NCI-H446 (cell line): Measurements from ENCODE around the gene OR2AG1.
A peak's percentile ranks its signal among the peaks of the same experiment; 100 is the strongest.

Experiments
- DNase-seq, 2 experiments: peaks; one replicate each; lab custom pipeline; 2025; lab: John Stamatoyannopoulos, UW

The OR2AG1 gene, protein sequence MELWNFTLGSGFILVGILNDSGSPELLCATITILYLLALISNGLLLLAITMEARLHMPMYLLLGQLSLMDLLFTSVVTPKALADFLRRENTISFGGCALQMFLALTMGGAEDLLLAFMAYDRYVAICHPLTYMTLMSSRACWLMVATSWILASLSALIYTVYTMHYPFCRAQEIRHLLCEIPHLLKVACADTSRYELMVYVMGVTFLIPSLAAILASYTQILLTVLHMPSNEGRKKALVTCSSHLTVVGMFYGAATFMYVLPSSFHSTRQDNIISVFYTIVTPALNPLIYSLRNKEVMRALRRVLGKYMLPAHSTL

DNA sequence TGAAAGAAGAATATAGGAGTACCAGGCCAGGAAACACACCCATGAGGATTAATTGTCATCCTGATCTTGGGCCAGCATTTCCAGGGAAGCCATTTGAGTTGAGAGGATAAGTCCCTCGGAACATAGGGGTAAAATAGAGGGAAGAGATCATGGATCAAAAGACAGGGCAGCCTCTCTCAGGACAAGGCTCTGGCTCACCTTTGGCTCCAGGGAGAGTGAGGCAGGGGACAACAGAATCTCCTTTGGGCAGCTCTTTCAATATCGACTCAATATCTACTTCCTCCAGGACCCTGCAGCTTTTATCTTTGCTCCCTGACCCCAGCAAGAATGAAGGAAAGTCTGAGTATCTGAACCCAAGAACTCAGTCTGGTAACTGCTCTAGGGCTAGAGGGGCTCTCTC lies at the start of gene OR2AG1:
OR2AG1 (plus strand) TSS at position 301 of the 400 bp plus-strand sequence. CDS start 2,018 bp downstream, outside the sequence.
- no peak for DNase-seq

DNA sequence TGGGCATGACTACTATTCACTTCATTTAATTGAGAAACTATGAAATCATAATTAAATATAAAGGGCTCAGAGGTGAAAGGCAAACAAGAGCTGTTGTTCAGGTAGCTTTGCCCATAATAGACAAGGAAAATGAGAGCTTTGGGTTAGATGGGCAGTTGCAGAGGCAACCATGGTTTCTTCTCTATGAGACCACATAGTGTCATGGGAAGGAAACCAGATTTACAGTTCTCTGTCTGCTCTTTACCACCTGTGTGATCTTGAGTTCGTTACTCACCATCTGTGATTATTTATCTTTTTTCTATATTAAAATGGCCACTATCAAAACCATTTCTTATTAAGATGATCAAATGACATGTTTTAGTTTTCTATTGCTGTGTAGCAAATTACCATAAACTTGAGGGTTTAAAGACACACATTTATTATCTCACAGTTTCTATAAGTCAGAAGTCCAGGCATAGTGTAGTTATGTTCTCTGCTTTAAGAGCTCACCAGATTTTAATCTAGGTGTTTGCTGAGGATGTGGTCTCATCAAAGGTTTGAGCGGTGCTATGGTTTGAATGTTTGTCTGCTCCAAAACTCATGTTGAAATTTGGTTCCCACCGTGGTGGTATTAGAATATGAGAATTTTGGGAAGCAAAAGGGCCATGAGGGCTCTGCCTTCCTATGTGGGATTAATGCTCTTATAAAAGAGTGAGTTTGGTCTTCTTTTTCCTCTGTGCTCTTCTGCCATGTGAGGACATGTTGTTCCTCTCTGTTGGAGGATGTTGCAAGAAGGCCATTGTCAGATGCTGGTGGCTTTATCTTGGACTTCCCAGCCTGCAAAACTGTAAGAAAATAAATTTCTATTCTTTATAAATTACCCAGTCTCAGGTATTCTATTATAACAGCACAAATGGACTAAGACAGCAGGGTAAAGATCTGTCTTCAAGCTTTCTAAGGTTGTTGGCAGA lies 49.2 kb upstream of the OR2AG1 start:
- DNase-seq = no peak

DNA sequence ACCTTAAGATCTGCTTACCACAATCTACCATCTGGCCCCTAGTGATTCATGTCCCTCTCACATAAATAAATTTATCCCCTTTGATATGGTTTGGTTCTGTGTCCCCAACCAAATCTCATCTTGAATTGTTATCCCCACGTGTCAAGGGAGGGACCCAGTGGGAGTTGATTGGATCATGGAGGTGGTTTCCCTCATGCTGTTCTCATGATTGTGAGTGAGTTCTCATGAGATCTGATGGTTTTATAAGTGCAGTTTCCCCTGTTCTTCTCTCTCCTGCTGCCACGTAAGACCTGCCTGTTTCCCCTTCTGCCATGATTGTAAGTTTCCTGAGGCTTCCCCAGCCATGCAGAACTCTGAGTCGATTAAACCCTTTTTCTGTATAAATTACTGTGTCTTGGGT lies 48.2 kb upstream of the OR2AG1 start:
- DNase-seq = no peak

DNA sequence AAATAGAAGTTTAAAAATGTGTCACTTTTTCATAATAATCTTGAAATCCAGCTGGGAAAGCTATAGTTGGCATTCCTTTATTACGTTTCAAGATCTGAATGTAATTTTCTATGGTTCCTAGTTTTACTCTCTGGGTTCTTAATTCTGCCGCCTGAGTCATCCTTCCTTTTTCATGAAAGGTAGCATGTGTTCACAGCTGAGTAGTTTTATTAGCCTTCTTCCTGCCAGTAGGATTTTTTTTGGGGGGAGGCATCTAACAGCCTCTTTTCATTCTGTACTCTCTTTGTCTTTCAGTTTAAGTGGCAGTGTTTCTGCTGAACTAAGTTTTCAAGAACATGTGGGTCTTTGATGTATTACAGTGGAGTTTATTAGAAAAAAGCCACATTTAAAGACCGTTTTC lies 47.5 kb upstream of the OR2AG1 start:
- no peak for DNase-seq

DNA sequence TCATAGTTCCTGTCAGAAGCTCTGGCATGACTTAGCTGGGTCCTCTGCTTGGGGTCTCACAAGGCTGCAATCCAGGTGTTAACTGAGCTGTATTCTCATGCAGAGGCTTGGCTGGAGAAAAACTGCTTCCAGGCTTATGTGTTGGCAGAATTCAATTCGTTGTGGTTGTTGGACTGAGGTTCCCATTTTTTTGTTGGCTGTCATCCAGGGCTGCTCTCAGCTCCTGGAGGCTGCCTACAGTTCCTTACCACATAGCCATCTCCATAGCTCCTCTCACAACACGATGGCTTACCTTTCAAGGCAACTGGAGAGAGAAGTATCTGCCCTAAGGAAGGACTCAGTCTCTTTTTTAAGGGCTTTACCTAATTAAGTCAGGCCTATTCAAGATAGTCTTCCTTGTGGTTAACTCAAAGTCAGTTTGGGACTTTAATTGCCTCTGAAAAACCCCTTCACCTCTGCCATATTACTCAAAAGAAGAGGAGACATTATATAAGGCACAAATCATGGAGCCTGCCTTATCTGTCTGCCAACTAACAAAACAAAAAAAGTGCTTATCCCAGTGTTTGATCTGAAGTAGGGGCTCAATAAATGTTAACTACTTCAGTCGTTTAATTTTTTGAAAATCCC lies 46.2 kb upstream of the OR2AG1 start:
- no peak for DNase-seq

DNA sequence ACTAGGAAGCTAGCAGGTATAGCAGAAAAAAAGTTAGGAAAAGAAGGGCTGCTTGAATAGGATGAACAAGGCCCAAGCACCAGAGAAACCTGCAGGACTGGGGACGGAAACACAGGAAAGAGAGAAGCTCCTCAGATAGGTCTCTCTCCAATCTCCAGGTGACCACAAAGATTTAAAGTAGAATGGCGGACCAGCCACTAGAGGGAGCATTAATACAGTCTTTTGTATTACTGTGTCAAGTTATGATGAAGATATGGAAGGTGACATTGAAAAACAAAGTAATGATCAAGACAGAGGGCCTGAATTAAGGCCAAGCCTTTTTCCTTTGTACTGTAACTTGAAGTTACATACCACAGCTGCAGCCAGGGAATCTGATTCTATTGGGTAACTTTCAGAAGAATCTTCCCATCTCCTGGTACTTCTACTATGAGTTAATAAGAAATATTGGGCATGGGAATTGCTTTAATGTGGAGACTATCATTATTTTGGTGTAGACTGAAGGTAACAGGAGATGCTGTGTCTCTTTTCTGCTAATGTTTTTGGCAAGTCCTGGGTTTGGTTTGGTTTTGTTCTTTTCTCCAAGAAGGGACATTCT lies 44.9 kb upstream of the OR2AG1 start:
- peak in 1 of 2 experiments; percentile 41 for DNase-seq

DNA sequence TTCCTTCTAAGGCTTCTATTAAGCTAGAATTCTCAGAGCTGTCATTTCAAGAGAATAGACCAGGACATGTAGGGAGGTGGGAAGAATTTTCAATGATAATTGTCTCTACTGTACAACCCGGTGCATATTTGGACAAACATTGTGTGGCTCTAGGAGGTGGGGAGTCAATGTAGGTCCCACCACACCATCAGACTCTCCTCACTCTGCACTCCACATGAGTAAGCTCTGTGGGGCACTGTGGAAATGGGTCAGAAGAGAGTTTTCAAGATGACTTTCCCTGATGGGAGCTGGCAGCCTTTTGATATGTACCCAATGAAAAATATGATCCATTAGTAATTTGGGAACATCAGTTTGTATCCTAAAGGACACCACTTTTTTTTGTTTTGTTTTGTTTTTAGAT lies 44.2 kb upstream of the OR2AG1 start:
- no peak for DNase-seq

DNA sequence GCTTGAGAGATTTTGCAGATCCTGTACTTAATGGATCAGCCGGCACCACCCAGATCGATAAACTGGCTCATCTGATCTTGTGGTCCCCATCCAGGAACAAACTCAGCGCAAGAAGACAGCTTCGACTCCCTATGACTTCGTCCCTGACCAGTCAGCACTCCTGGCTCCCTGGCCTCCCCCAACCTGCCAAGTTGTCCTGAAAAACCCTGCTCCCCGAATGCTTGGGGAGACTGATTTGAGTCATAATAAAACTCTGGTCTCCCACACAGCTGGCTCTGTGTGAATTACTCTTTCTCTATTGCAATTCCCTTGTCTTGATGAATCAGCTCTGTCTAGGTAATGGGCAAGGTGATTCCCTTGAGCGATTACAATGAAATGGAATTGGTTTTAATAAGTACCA lies 40.6 kb upstream of the OR2AG1 start:
- no peak for DNase-seq

DNA sequence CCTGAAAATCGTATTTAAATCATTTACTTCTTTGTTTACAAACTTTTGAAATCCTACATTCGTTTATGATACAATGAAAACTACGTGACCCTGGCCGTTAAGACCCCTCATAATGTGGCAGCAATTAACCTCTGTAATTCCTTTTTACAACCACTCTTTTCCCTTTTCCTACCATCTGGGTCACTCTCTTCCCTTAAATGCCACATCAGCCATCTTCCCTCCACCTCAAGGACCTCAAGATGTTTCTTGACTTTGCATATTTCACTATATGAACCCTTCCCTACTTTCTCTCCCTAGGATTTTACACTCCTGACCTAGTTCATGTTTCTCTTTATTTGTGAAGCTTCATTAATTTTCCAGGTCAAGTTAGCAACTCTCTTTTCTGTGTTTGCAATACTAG lies 37.8 kb upstream of the OR2AG1 start:
- DNase-seq = no peak

DNA sequence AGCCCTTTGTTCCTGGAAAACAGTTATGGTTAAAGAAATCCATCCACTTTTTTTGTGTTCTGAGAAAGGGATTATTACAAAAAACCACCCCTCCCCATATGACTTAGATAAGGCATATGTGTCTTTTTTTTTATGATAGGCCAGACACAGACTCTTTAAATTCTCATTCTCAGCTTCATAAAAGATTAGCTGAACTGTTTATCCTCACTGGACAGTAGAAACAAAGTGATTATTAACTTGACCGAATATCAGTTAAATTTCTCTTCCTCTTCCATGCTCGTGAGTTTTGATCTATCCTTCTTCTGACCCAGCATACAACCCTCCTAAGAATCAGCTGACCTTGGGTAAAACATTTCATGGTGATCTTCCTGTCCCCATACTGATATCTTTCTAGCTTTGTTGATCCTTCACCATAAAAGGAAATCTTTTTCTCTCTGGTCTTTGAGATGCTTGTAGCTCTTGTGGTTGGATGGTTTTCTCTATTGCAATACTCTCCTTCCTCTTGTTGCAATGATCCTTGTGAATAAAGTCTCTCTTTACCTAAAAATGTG lies 37.3 kb upstream of the OR2AG1 start:
- DNase-seq = no peak

DNA sequence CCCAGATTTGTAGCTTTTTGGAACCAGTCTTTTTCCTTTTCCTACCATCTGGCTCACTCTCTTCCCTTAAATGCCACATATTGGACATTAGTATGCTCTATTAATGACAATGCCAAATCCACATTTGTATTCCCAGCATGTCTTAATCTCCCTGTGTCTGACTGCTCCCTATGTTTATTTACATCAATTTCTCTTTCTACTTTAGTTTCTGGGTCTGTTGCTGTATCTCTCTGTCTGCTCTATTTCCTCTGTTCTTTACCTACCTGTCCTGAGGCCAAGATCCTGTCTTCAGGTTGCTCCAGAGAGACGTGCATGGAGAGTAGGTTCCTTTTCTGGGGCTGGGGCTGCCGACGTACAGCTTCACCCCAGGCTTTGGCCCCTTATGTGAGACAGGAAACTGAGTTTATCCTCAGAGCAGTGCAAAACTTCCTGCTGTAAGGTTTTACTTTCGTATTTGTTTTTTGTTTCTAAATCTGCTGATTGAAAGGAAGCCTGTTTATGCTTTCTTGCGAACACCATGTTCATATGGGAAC lies 36.7 kb upstream of the OR2AG1 start:
- DNase-seq = no peak

DNA sequence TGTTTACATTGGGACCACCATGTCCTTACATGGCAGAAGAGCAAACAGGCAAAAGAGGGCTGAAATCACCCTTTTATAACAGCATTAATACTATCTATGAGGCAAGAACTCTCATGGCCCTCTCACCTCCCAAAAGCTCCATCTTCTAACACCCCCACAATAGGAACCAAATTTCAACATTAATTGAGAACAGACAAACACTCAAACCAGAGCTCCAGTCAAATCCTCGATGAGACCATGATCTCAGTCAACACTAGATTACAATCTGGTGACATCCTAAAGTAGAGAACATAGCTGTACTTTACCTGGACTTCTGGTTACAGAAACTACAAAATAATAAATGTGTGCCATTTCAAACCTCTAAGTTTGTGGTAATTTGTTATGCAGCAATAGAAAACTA lies 36.2 kb upstream of the OR2AG1 start:
- DNase-seq = no peak

DNA sequence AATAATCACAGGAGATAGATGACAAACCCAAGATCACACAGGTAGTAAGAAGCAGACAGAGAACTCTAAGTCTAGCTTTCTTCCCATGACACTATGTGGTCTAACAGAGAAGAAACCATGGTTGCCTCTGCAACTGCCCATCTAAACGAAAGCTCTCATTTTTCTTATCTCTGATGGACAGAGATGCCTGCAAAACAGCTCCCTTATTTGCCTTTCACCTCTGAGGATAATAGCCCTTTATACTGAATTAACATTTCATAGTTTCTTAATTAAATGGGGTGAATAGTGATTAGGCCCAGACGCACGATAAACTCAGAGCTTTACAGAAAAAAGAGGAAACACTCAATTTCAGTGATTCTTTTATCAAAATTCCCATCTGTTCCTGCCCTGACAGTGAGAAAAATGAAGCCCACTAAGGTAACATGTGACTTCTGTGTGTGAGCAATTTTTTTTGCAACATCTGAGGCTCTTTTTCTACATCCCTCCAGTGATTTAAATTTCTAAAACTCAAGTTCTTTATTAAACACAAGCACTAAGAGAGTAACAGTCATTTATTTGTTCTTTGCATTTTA lies 35.6 kb upstream of the OR2AG1 start:
- no peak for DNase-seq

DNA sequence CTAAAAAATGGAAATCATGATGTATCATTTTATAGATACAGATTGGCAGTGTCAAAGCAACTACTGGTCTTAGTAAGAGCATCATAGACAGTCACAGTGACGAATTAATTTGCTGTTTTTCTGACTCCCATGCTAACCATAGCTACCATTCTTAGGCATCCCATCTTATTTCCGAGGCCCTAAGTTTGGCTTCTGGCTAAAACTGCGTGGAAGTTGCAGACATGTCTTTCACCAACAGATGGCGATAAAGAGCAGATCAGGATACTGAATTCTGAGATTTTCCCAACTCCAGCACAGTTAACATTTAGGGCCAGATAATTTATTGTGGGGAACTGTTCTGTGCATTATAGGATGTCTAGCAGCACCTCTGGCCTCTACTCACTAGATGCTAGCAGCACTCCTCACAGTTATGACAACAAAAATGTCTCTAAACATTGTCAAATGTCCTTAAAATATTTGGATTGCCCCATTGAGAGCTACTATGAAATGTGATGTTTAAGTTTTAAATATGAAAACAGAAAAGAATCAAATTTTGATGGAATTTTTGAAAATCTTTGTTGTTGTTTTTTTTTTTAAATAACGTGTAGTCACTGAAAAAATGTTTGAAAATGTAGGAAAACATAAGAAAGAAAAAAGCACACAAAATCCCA lies 27.4 kb upstream of the OR2AG1 start:
- peak; percentile 31 to 59 for DNase-seq

DNA sequence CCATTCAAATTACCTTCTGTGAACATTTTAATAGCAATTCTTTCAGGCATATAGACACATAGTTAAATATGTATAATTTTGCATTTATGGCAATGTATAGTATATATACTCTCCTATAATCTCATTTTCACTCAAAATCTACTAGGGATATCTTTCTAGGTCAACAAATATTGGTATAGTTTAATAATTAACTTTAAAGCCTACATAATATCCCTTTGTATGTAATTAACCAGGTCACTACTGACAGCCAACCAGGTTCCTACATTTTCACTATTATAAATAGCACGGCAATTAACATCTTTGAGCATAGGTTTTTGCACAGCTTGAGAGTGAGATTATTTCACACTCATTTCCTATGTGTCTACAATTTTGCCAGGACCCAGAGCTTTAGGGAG lies 26.9 kb upstream of the OR2AG1 start:
- no peak for DNase-seq

DNA sequence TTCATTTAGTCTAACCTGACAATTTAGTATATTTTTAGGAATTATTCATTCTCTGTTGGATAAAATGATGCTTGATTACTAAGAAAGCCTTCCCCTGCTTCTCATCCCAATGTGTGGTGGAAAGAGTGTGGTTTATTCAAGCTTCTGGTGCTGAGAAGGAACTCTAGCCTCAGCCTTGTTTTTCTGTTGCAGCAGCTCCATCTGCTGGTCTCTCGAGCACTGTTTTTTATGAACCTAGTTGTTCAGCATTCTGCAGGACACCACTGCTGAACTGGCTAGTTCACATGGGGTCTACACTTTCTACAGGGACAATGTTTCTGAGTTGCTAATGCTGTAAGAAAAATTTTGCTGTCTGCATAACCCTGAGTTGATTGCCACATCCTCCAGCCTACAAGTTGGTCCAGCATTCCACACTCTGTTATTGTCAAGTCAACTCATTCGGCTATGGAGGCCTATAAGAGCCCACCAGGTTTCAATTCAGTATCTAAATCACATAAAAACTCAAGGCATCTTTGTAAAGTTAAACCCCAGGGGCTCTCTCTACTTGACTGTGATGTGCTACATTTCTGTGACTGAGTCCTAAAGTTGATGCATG lies 25.4 kb upstream of the OR2AG1 start:
- peak in 1 of 2 experiments; percentile 46 for DNase-seq

DNA sequence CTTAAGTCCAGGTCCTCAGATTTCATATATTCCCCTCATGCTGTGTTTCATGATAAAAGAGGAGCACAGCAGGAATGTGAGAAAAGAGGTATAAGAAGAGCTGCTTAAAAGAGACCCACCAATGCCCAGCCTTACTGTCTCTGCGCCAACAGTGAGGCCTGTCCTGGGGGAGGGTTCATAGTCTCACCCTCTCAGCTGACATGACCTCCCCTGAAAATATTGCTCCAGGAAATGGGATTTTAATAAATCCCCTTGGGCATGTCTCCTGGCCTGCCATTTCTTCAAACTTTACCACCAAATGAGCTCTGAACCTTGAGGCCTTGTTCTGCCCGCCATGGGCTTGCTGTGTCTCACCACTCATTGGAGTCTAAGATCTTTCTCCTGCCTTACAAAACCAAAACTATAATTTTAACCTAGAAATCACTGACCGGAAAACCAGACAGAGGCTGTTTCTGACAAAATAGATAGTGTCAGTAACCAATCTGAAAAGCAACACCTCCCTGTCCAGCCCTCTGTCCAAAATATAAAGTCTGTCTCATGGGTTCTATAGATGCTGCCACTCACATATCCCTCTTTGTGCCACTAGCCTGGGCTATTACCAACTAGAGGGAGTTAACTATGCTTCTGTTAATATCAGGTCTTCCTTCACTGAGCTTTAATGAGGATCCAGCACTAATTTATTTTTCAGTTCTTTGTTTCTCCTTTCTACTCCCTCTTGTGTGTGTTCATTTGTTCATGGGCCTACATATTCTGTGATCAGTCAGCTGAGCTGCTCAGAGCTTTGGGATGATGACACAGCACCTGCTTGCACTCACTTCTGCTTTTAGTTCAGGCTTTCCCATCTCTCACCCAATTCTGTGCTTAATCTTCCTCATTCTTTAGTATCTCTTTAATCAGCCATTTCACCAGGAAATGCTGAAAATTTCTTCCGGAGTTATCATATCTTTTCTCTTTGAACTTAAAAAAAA lies 10.6 kb upstream of the OR2AG1 start, which contains the start of gene OR2AG2:
OR2AG2 (minus strand) TSS at position 51 of the 968 bp plus-strand sequence. CDS start 3,019 bp downstream, outside the sequence.
- no peak for DNase-seq

DNA sequence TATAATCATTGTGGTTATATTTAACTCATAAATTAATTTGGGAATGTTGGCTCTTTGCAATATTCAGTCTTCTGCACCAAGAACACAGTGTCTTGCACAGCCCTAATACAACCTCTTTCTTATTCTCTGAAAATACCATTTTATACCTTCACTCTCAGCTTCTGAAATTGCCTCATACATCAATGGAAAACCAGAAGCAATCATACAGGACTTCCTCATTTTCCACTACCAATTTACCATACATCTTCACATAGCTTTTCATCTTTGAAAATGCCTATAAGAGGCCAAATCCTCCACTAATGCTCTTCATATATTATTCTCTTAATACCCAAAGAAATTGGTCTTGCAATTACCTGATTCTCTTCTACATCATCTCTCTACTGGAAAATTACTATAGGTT lies 4.3 kb upstream of the OR2AG1 start:
- DNase-seq = no peak

DNA sequence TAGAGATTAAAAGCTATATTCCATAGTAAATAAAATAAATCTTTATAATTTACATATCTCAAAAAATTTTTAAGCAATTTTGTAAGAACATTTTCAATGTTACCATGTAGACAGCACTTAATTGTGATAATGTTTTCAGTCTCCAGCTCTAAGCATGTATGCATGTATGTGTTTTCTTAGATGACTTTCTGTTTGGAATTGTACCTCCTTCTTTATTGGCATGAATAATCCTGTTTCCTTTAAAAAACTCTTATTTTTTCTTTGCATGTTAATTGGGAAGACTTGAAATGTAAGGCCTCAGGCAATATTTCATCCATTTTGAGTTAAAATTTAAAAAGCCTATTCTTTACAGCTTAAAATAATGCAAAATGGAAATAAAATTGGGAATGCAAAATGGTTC lies 2.0 kb upstream of the OR2AG1 start:
- no peak for DNase-seq
